WTC11 (cell line): ENCODE measurements around the gene CTNNBIP1.

Source experiments
- ATF6 ChIP-seq: sonication (generic); formaldehyde crosslinking; IDR thresholded peaks from 2 replicates; pipeline ENCODE4 v1.8.1; 2023; ENCODE audit warnings: mild to moderate bottlenecking, missing genetic modification reagents
- CTCF ChIP-seq: fragments of 200-600 bp; IDR thresholded peaks from 2 replicates; pipeline ENCODE4 v1.8.0; 2022; ENCODE audit warnings: antibody characterized with exemption
- ETV6 ChIP-seq: sonication (generic); formaldehyde crosslinking; IDR thresholded peaks from 2 replicates; pipeline ENCODE4 v1.8.1; 2022; ENCODE audit warnings: mild to moderate bottlenecking, missing genetic modification reagents
- FOXJ3 ChIP-seq: sonication (generic); formaldehyde crosslinking; IDR thresholded peaks from 2 replicates; pipeline ENCODE4 v1.9.0; 2021; ENCODE audit warnings: missing genetic modification reagents, mild to moderate bottlenecking, borderline replicate concordance
- MAX ChIP-seq: sonication (generic); formaldehyde crosslinking; IDR thresholded peaks from 2 replicates; pipeline ENCODE4 v1.8.0; 2022; ENCODE audit warnings: mild to moderate bottlenecking, missing genetic modification reagents
- MLX ChIP-seq: sonication (generic); formaldehyde crosslinking; IDR thresholded peaks from 2 replicates; pipeline ENCODE4 v1.8.1; 2023; ENCODE audit warnings: mild to moderate bottlenecking, missing genetic modification reagents, moderate library complexity
- OVOL2 ChIP-seq: fragments of 250-450 bp; sonication (Bioruptor Pico); IDR thresholded peaks from 2 replicates; pipeline ENCODE4 v1.9.0; 2021; ENCODE audit warnings: mild to moderate bottlenecking, borderline replicate concordance
- PREB ChIP-seq: sonication (generic); formaldehyde crosslinking; IDR thresholded peaks from 2 replicates; pipeline ENCODE4 v1.8.1; 2022; ENCODE audit warnings: mild to moderate bottlenecking, missing genetic modification reagents, moderate library complexity, borderline replicate concordance
- STAT6 ChIP-seq: sonication (generic); formaldehyde crosslinking; conservative IDR thresholded peaks from 2 replicates; pipeline ENCODE4 v1.8.1; 2023; ENCODE audit warnings: mild to moderate bottlenecking, low read depth, missing genetic modification reagents, moderate library complexity
- USF1 ChIP-seq: sonication (generic); formaldehyde crosslinking; IDR thresholded peaks from 2 replicates; pipeline ENCODE4 v1.8.0; 2022; ENCODE audit warnings: mild to moderate bottlenecking, missing genetic modification reagents
- ZNF423 ChIP-seq: fragments of 250-450 bp; sonication (Bioruptor Pico); IDR thresholded peaks from 2 replicates; pipeline ENCODE4 v2.1.2; 2022; ENCODE audit warnings: mild to moderate bottlenecking, moderate library complexity
- TF ChIP-seq, protein P1 (sequence below): sonication (generic); formaldehyde crosslinking; IDR thresholded peaks from 2 replicates; pipeline ENCODE4 v1.8.1; 2022; ENCODE audit warnings: missing genetic modification reagents, borderline replicate concordance
- TF ChIP-seq, protein P2 (sequence below): sonication (generic); formaldehyde crosslinking; IDR thresholded peaks from 2 replicates; pipeline ENCODE4 v1.8.1; 2023; ENCODE audit warnings: mild to moderate bottlenecking, missing genetic modification reagents, moderate library complexity
- TF ChIP-seq, protein P3 (sequence below): sonication (generic); formaldehyde crosslinking; conservative IDR thresholded peaks from 2 replicates; pipeline ENCODE4 v1.8.1; 2022; ENCODE audit warnings: mild to moderate bottlenecking, missing genetic modification reagents

DNA sequence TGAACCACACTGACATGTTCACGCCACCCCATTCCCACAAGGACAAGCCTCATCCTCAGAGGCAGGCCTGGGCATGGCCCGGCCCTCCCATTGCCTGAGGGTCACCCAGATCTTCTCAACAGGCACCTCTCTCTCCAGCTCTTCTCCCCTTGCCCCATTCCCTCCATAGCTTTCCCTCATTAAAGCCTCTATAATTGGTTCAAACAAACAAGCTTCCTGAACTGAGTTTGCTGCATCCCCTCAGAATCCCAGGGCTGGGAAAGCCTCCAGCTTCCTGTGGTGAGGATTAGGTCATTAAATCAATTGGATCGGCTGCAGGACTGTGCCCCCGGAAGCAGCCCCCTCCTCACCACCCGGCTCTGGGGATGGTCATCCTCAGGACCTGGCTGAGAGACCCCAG is 18.9 kb downstream of the CTNNBIP1 start:
- TF ChIP-seq CTCF (no peak), MLX (no peak), MAX (CRISPR knock-in tag) (no peak), USF1 (CRISPR knock-in tag) (no peak), FOXJ3 (CRISPR knock-in tag) (no peak), STAT6 (CRISPR knock-in tag) (no peak), ZNF423 (CRISPR knock-in tag) (no peak), ATF6 (no peak), ETV6 (no peak), PREB (no peak), OVOL2 (no peak)
- TF ChIP-seq, protein P1, sequence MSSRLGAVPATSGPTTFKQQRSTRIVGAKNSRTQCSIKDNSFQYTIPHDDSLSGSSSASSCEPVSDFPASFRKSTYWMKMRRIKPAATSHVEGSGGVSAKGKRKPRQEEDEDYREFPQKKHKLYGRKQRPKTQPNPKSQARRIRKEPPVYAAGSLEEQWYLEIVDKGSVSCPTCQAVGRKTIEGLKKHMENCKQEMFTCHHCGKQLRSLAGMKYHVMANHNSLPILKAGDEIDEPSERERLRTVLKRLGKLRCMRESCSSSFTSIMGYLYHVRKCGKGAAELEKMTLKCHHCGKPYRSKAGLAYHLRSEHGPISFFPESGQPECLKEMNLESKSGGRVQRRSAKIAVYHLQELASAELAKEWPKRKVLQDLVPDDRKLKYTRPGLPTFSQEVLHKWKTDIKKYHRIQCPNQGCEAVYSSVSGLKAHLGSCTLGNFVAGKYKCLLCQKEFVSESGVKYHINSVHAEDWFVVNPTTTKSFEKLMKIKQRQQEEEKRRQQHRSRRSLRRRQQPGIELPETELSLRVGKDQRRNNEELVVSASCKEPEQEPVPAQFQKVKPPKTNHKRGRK: no peak
- TF ChIP-seq, protein P2, sequence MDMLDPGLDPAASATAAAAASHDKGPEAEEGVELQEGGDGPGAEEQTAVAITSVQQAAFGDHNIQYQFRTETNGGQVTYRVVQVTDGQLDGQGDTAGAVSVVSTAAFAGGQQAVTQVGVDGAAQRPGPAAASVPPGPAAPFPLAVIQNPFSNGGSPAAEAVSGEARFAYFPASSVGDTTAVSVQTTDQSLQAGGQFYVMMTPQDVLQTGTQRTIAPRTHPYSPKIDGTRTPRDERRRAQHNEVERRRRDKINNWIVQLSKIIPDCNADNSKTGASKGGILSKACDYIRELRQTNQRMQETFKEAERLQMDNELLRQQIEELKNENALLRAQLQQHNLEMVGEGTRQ (CRISPR knock-in tag): no peak
- TF ChIP-seq, protein P3, sequence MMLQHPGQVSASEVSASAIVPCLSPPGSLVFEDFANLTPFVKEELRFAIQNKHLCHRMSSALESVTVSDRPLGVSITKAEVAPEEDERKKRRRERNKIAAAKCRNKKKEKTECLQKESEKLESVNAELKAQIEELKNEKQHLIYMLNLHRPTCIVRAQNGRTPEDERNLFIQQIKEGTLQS (CRISPR knock-in tag): no peak
